ENCODE results near the gene HS3ST4. TPM values are rescaled to one million over a fixed set of nuclear protein-coding genes. Genes with fewer than 3 reads are reported as not detected.
"Not testable (repeated sequence)": the region's sequence is repeated elsewhere in the genome, so short reads cannot be mapped to it uniquely, and the experiment has no call there.

HS3ST4 gene
- total RNA-seq, 1 experiment from 2014 or later: not detected

GRCh38 chr16:26098206-26098605 is 406.4 kb downstream of the HS3ST4 start:
- H3K27me3 ChIP-seq (ENCODE audit: control insufficient read depth, insufficient read depth, low read length); DNase-seq (ENCODE audit: low read depth, low spot score); H3K27ac ChIP-seq (ENCODE audit: low read length); intact Hi-C loops (cut with micrococcal nuclease; ENCODE audit: unreplicated experiment); in situ Hi-C loops (cut with HindIII; ENCODE audit: low pct_unique_long_range_greater_than_20kb, low sequenced_read_pairs); H3K36me3 ChIP-seq (ENCODE audit: control insufficient read depth, insufficient read depth, low read length); POLR2A ChIA-PET; BruUV-seq (replicated peaks); H3K4me3 ChIP-seq (ENCODE audit: low read depth in 2 of 2, low read length in 2 of 2); H3K4me1 ChIP-seq (ENCODE audit: control insufficient read depth, insufficient read depth, low read length); H3K9me3 ChIP-seq (ENCODE audit: control insufficient read depth, insufficient read depth, low read depth, low read length); ATAC-seq; CTCF ChIA-PET: not testable (repeated sequence)

- Histone ChIP-seq H3K27ac (ENCODE audit: low read length) (no peak overlapping the region), H3K36me3 (ENCODE audit: control insufficient read depth, insufficient read depth, low read length) (no peaks in the 10 kb centered on the region), H3K4me1 (ENCODE audit: control insufficient read depth, insufficient read depth, low read length) (no peaks in the 10 kb centered on the region), H3K4me3 (ENCODE audit: low read depth in 2 of 2, low read length in 2 of 2) (no peak overlapping the region), H3K27me3 (ENCODE audit: control insufficient read depth, insufficient read depth, low read length) (no peaks in the 10 kb centered on the region), H3K9me3 (ENCODE audit: control insufficient read depth, insufficient read depth, low read depth, low read length) (no peaks in the 10 kb centered on the region)
- intact Hi-C loops (cut with micrococcal nuclease; ENCODE audit: unreplicated experiment): no loop called here
- no TSS peak for BruUV-seq (replicated peaks)
- ChIA-PET POLR2A (no interaction called here), CTCF (no interaction called here)
- in situ Hi-C loops (cut with HindIII; ENCODE audit: low pct_unique_long_range_greater_than_20kb, low sequenced_read_pairs): no loop called here
- DNase-seq (ENCODE audit: low read depth, low spot score) (no peak), ATAC-seq (no peak)
- TF ChIP-seq REST (IDR thresholded peaks at IDR 0.05; ENCODE audit: insufficient read depth in 1 of 2, low read depth in 2 of 2, low read length in 1 of 2): no peak
These were observed 410.6 kb downstream of the HS3ST4 start for GRCh38 chr16:26102369-26102768.

GRCh38 chr16:26108836-26109505 is 417.2 kb downstream of the HS3ST4 start:
- Histone ChIP-seq H3K27me3 (ENCODE audit: control insufficient read depth, insufficient read depth, low read length) (no peaks in the 10 kb centered on the region), H3K27ac (ENCODE audit: low read length) (no peak overlapping the region), H3K9me3 (ENCODE audit: control insufficient read depth, insufficient read depth, low read depth, low read length) (no peaks in the 10 kb centered on the region), H3K4me1 (ENCODE audit: control insufficient read depth, insufficient read depth, low read length) (no peaks in the 10 kb centered on the region), H3K4me3 (ENCODE audit: low read depth in 2 of 2, low read length in 2 of 2) (no peak overlapping the region), H3K36me3 (ENCODE audit: control insufficient read depth, insufficient read depth, low read length) (no peaks in the 10 kb centered on the region)
- CTCF ChIA-PET: no interaction called here
- DNase-seq (ENCODE audit: low read depth, low spot score): no peak
- intact Hi-C loops (cut with micrococcal nuclease; ENCODE audit: unreplicated experiment): no loop called here
- POLR2A ChIA-PET: no interaction called here
- BruUV-seq (replicated peaks): no TSS peak
- no peak for TF ChIP-seq TCF7L2 (IDR thresholded peaks at IDR 0.05; ENCODE audit: low read depth, low read length)
- ATAC-seq: no peak
- in situ Hi-C loops (cut with HindIII; ENCODE audit: low pct_unique_long_range_greater_than_20kb, low sequenced_read_pairs): no loop called here

- DNase-seq (ENCODE audit: low read depth, low spot score): no peak
- no TSS peak for BruUV-seq (replicated peaks)
- Histone ChIP-seq H3K27ac (ENCODE audit: low read length) (no peak overlapping the region), H3K4me1 (ENCODE audit: control insufficient read depth, insufficient read depth, low read length) (no peaks in the 10 kb centered on the region), H3K4me3 (ENCODE audit: low read depth in 2 of 2, low read length in 2 of 2) (no peak overlapping the region), H3K27me3 (ENCODE audit: control insufficient read depth, insufficient read depth, low read length) (no peaks in the 10 kb centered on the region), H3K9me3 (ENCODE audit: control insufficient read depth, insufficient read depth, low read depth, low read length) (no peaks in the 10 kb centered on the region), H3K36me3 (ENCODE audit: control insufficient read depth, insufficient read depth, low read length) (no peaks in the 10 kb centered on the region)
- in situ Hi-C loops (cut with HindIII; ENCODE audit: low pct_unique_long_range_greater_than_20kb, low sequenced_read_pairs) (no loop called here), intact Hi-C loops (cut with micrococcal nuclease; ENCODE audit: unreplicated experiment) (no loop called here)
- ChIA-PET CTCF (no interaction called here), POLR2A (no interaction called here)
- TF ChIP-seq CTCF (IDR thresholded peaks at IDR 0.05): no peak
- no peak for TF ChIP-seq POLR2AphosphoS5 (IDR thresholded peaks at IDR 0.05; ENCODE audit: low read depth, low read length)
- no peak for TF ChIP-seq SIN3A (IDR thresholded peaks at IDR 0.05; ENCODE audit: borderline replicate concordance, insufficient read depth, low read depth, low read length)
- no peak for TF ChIP-seq TCF7L2 (IDR thresholded peaks at IDR 0.05; ENCODE audit: low read depth, low read length)
- no peak for TF ChIP-seq REST (IDR thresholded peaks at IDR 0.05; ENCODE audit: insufficient read depth in 1 of 2, low read depth in 2 of 2, low read length in 1 of 2)
- no peak for ATAC-seq
These were observed 420.1 kb downstream of the HS3ST4 start for GRCh38 chr16:26111900-26112299.

Measured in Panc1 (cell line).